Epithelial cell of proximal tubule (primary cell): Measurements from ENCODE around the gene ARID5A. TPM values are rescaled to one million over a fixed set of nuclear protein-coding genes. Genes with fewer than 3 reads are reported as not detected.

Experiments used
- DNase-seq: peaks from one replicate; pipeline ENCODE4 v3.0.0-alpha.2; 2011; ENCODE audit warnings: low read depth
- H3K4me3 ChIP-seq: 2 replicates; pipeline ENCODE4 v1.5.1; 2011; ENCODE audit warnings: low read depth, mild to moderate bottlenecking, low read length
- CTCF ChIP-seq: conservative IDR thresholded peaks from 2 replicates; pipeline ENCODE4 v1.5.1; 2012; ENCODE audit warnings: low read depth, mild to moderate bottlenecking, low read length
- total RNA-seq: library from RNA; depleted of rRNA; stranded (reverse); fragments of >200 nt; gene quantifications from 2 replicates; pipeline ENCODE4 v1.2.3, GENCODE V29; 2015

Gene ARID5A
- total RNA-seq, 1 donor from 2014 or later: 20.8 TPM

GRCh38 chr2:96558061-96558460 is 21.5 kb downstream of the ARID5A start:
- no peak for TF ChIP-seq CTCF
- DNase-seq: no peak
- no peak overlapping the region for H3K4me3 ChIP-seq

GRCh38 chr2:96558485-96558884 is 21.9 kb downstream of the ARID5A start:
- H3K4me3 ChIP-seq: no peak overlapping the region
- TF ChIP-seq CTCF: no peak
- no peak for DNase-seq

GRCh38 chr2:96564026-96564425 is 27.5 kb downstream of the ARID5A start:
- TF ChIP-seq CTCF: no peak
- no peak overlapping the region for H3K4me3 ChIP-seq
- DNase-seq: no peak

- no peak overlapping the region for H3K4me3 ChIP-seq
- TF ChIP-seq CTCF: no peak
- DNase-seq: no peak
These were observed 28.0 kb downstream of the ARID5A start for GRCh38 chr2:96564563-96564962.

GRCh38 chr2:96565111-96565510 is 28.6 kb downstream of the ARID5A start:
- H3K4me3 ChIP-seq: no peak overlapping the region
- no peak for TF ChIP-seq CTCF
- no peak for DNase-seq

GRCh38 chr2:96568094-96568493 is 31.5 kb downstream of the ARID5A start:
- no peak for TF ChIP-seq CTCF
- H3K4me3 ChIP-seq: no peak overlapping the region
- no peak for DNase-seq

- no peak overlapping the region for H3K4me3 ChIP-seq
- TF ChIP-seq CTCF: peak; percentile 16
- no peak for DNase-seq
These were observed 37.8 kb downstream of the ARID5A start for GRCh38 chr2:96574364-96574763.
